BJ (cell line): ENCODE data around the gene PLXND1. TPM values are rescaled to one million over a fixed set of nuclear protein-coding genes. Genes with fewer than 3 reads are reported as not detected.

ENCODE experiments used
- CTCF ChIA-PET: fragments of 350-600 bp; formaldehyde crosslinking; extraction: SDS; loops from one replicate; lab custom pipeline; 2021; ENCODE audit warnings: antibody characterized with exemption, inconsistent platforms; lab: Yijun Ruan, JAX
- POLR2A ChIA-PET: fragments of 300-600 bp; sonication (Branson Sonifier 250); formaldehyde crosslinking; extraction: SDS; loops from one replicate; lab custom pipeline; 2021; ENCODE audit warnings: antibody characterized with exemption; lab: Charles Lee
- DNase-seq: peaks from one replicate; pipeline ENCODE4 v3.0.0-alpha.2; 2011; ENCODE audit warnings: low read depth
- H3K27me3 ChIP-seq: 2 replicates; pipeline ENCODE4 v1.6.0; 2011; ENCODE audit warnings: low read length; ENCODE audit not compliant: control insufficient read depth, insufficient read depth
- H3K36me3 ChIP-seq: 2 replicates; pipeline ENCODE4 v1.5.1; 2011; ENCODE audit warnings: low read length; ENCODE audit not compliant: control insufficient read depth, insufficient read depth
- H3K4me3 ChIP-seq: 2 replicates; pipeline ENCODE4 v1.5.1; 2011; ENCODE audit warnings: low read depth, mild to moderate bottlenecking, control low read depth, low read length
- polyA plus RNA-seq: library from polyadenylated mRNA; depleted of rRNA; stranded (reverse); fragments of >200 nt; gene quantifications from 2 replicates; pipeline ENCODE4 v1.2.3, GENCODE V29; 2011
- TF ChIP-seq, protein P1 (sequence below): IDR thresholded peaks from 2 replicates; pipeline ENCODE4 v1.5.1; 2011; ENCODE audit warnings: low read depth, mild to moderate bottlenecking, control low read depth, inconsistent platforms, low read length, moderate library complexity; ENCODE audit not compliant: insufficient read depth

Gene PLXND1
- polyA plus RNA-seq, 1 experiment = 128 TPM

- Histone ChIP-seq H3K4me3 (no peak overlapping the region), H3K36me3 (peaks cover 1% of the 10 kb centered on the region; the same call in 1 of the 2 replicates), H3K27me3 (no peaks in the 10 kb centered on the region)
- TF ChIP-seq, protein P1, sequence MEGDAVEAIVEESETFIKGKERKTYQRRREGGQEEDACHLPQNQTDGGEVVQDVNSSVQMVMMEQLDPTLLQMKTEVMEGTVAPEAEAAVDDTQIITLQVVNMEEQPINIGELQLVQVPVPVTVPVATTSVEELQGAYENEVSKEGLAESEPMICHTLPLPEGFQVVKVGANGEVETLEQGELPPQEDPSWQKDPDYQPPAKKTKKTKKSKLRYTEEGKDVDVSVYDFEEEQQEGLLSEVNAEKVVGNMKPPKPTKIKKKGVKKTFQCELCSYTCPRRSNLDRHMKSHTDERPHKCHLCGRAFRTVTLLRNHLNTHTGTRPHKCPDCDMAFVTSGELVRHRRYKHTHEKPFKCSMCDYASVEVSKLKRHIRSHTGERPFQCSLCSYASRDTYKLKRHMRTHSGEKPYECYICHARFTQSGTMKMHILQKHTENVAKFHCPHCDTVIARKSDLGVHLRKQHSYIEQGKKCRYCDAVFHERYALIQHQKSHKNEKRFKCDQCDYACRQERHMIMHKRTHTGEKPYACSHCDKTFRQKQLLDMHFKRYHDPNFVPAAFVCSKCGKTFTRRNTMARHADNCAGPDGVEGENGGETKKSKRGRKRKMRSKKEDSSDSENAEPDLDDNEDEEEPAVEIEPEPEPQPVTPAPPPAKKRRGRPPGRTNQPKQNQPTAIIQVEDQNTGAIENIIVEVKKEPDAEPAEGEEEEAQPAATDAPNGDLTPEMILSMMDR = no peak
- ChIA-PET POLR2A (no interaction called here), CTCF (no interaction called here)
- DNase-seq = no peak
Observed at GRCh38 chr3:129514110-129514509, 92.4 kb downstream of the PLXND1 start.

DNA sequence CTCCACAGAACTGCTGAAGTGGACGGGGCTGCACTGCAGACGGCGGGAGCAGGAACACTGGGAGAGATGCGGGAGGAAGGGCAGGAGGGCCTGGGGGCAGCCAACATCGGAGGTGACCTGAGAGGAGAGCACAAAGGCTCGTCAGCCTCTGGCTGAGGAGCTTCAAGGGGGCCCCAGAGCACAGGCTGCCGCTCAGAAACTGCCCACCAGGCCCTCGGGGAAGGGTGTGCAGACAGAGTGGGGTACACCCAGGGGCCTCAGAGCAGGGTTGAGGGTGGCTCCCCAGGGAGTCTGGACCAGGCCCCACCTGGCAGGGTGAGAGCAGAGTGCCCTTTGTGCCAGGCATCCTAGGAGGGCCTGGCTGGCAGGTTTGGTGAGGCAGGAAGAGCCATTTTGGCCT is 92.8 kb downstream of the PLXND1 start:
- no peak overlapping the region for H3K4me3 ChIP-seq
- ChIA-PET CTCF (no interaction called here), POLR2A (no interaction called here)
- TF ChIP-seq, protein P1 = no peak
- no peaks in the 10 kb centered on the region for H3K27me3 ChIP-seq
- H3K36me3 ChIP-seq = peaks cover 1% of the 10 kb centered on the region; the same call in 1 of the 2 replicates
- DNase-seq = no peak

DNA sequence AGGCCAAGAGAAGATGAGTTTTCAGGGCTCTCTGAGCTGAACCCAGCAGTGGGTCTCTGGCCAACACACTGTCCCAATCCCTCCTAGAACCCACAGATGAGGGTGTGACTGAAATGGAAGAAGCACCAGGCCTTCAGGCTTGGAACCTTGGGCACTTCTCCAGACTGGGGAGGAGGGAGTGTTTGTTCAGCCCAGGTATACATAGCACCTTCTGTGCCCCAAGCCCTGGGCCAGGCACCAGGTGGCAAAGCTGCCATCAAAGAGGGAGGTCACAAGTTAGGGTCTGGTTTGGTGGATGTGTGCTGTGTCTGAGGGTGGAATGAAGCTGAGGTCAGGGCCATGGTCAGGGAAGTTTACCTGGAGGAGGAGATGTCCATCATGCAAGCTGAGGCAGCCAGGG is 93.9 kb downstream of the PLXND1 start:
- ChIA-PET POLR2A (no interaction called here), CTCF (no interaction called here)
- TF ChIP-seq, protein P1 = no peak
- DNase-seq = no peak
- H3K4me3 ChIP-seq = no peak overlapping the region
- peaks cover 1% of the 10 kb centered on the region; the same call in 1 of the 2 replicates for H3K36me3 ChIP-seq
- no peaks in the 10 kb centered on the region for H3K27me3 ChIP-seq

GRCh38 chr3:129507181-129507831 is 99.2 kb downstream of the PLXND1 start:
- DNase-seq = no peak
- no peaks in the 10 kb centered on the region for H3K36me3 ChIP-seq
- POLR2A ChIA-PET = no interaction called here
- H3K4me3 ChIP-seq = no peak overlapping the region
- H3K27me3 ChIP-seq = no peaks in the 10 kb centered on the region
- TF ChIP-seq, protein P1 = no peak
- CTCF ChIA-PET = interaction anchor here (1.1 to 1.3 kb wide), 2 partner anchors 72 to 106 kb away, joined by 3 read pairs; no protein-coding TSS in a partner anchor

GRCh38 chr3:129506231-129506742 is 100.2 kb downstream of the PLXND1 start:
- TF ChIP-seq, protein P1 = no peak
- no peak for DNase-seq
- POLR2A ChIA-PET = no interaction called here
- Histone ChIP-seq H3K36me3 (no peaks in the 10 kb centered on the region), H3K4me3 (no peak overlapping the region), H3K27me3 (no peaks in the 10 kb centered on the region)
- CTCF ChIA-PET = interaction anchor here (1.1 kb wide), 1 partner anchor 107 kb away, joined by 3 read pairs; no protein-coding TSS in a partner anchor
